GDM1 (cell line): ENCODE data around the gene NDNF.

Source experiments
- DNase-seq: peaks from one replicate; lab custom pipeline; 2025; lab: John Stamatoyannopoulos, UW

NDNF gene

DNA sequence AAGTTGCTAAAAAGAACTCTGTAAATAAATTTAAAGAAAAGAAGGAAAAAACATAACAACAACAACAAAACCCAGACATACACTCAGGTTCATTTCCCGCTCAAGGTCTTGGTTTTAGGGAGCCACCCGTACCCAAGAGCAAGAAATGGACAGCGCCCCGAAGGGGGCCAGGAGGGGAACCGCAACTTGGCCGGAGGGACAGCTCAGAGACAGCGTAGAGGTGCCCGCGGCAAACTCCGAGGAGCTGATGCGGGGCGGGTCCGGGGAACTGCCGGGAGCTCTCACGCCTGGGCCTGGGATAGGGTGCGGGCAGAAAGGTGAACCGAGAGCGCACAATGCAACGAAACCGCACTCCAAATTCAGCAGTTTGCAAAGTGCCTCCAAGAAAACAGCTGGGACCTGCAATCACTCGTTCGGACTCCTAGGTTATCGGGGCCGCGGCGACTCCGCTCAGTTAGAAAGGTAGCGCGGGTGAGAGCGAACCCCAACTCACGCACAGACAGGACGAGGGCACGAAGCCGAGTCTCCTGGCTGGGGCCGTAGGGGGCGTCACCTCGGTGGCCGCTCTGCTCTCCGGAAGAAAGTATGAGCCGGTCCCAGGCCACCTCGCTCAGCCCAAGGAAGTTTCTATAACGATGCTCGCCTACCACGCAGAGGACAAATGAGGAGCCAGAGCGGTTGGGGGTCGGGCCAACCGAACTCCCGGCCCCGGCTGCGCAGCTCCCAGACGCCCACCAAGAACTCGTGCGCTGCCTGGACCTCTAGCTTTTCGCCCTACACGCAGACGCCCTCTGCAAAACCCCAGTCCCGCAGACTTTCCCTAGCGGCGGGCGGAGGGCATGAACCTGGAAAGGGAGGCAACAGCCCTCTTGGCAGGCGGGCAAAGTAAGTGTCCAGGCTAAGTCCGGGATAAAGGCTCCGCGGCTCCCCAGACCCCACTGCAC, 1.4 kb downstream of the NDNF start:
- no peak for DNase-seq

DNA sequence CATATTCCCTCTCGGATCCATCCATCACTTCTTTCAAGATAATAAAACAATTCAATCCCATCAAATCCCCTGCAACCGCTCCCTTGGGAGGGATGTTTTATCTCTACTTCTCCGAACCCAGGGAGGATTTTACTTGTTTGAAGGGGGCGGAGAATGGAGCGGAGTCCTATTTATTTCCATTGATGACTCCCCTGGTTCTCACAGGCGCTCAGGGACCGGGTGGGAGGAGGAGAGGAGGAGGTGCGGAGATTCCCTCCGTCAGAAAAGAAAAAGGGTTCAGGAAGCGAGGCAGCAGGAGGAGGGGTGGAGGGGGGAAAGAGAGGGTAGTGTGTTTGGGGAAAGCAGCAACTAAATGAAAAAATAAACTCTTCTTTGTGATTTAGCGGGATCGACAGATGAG, 2.1 kb downstream of the NDNF start:
- no peak for DNase-seq

DNA sequence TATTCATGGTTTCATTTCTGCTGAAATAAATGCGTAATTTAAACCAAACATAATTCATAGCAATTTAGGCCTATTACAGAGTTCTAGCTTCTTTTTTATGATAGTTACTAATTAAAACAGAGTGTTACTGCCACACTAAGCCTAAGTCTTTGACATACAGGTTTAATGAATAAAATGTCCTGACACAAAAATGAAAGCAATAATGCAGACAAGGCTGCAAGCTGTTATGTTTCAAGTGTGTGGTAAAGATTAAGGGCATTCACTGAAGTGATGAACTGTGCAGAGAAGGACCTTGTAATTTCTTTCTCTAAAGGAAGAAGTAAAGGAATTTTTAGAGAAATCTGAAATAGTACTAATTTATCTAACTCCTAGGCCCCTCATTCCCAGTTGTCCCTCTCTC, 2.9 kb downstream of the NDNF start:
- no peak for DNase-seq

DNA sequence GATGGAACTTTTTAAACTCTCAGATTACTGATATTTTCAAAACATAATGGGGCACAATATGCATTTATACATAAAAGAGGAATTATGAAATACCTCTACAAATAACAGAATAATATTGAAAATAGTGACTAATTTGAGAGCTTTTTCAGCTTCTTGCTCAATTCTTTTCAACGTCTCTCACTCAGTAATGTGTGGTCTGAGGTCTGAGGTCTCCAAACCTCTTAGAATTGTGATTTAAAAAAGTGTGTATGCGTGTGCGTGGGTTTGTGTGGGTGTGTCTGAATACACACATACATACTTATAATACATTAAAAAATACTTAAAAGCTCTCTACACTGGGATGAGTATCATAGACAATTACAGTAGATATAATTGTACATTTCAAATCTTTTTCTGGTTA, 7.9 kb downstream of the NDNF start:
- DNase-seq: no peak

DNA sequence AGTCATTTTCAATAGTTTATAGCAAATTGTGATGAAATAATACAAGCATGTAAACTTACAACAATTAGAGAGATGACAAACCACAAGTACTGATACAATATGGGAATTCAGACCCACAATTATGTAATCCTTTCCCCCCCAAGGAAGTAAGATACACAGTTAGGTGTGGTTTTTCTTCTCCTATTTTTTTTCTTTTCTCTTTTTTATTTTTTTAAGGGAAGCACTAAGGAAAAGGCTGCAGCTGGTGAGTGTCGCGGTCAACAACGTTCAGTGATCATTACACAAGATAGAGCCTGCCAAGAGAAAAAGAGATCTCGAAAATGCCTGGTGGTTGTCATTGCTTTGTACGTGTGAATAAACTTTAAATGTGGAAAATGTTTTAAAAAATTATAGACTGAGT, 9.8 kb downstream of the NDNF start:
- DNase-seq: no peak

DNA sequence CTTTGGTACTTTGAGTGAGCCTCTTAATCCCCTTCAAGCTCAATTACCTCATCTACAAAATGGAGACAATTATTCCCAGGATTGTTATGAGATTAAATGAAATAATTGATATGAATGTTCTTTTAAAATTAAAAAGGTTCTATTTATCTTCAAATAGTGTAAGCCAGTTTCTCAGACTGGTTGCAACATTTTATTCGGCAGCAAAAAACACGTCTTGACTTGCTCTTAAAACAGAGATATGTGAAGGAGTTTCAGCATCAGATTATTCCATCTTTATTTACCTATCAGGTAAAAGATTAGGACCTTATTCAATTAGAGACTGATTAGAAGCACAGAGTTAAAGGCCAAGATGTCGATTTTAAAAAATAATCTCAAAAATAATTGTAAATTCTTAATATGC, 10.5 kb downstream of the NDNF start:
- DNase-seq: no peak

DNA sequence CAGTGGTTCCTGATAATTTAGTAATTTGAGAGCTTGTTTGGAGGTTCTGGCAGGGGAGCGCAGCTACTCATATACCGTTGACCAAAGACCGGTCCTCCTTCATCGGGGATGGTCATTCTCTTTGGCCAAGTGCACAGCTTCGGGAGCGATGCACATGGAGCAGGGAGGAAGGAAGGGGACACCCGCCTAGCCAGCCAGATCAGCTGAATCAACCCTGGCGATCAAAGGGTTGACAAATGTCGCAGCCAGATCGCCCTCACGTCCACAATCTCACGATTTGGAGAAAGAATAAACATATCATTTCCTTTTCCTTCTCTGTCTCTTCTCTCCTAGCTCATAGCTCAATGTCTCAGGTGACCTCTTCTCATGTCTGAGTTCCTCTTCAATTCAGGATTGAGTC, 11.1 kb downstream of the NDNF start:
- DNase-seq: no peak

DNA sequence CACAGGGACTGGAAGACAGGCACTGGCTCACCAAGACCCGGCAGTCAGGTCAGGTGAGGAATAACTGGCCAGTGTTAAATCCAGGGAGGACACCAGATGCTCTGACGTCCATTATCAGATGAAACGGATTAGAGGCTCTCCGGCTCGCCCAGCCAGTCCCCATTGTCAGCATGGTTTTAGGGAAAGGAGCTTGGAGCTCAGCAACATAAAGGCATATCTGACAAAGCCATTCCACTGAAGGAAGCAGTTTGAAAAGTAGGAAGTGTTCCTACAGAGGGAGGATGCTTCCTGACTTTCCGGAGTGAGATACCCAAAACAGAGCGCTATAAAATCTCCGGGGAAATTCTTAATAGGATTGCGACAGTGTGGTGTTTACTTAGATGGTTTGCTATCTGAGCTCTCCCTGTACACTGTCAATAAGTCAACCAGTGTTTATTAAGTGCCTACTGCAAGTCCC, 14.8 kb downstream of the NDNF start:
- DNase-seq: no peak

DNA sequence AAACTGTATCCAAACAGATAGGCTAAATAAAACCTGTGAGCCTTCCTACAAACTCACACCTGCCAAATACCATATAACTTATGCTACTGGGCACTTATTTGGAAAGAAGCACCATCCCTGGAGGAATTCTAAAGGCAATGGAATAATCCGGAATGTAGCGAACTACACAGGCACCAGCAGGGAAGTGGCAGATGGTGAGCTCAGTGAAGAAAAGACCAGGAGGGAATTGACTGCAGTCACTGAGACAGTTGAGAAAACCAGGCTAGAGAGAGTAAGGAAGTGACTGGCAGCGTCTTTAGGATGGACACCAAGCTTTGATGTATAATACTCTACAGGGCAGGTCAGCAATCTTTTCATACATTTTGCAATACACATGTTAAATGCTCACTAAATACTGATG, 16.3 kb downstream of the NDNF start:
- no peak for DNase-seq

DNA sequence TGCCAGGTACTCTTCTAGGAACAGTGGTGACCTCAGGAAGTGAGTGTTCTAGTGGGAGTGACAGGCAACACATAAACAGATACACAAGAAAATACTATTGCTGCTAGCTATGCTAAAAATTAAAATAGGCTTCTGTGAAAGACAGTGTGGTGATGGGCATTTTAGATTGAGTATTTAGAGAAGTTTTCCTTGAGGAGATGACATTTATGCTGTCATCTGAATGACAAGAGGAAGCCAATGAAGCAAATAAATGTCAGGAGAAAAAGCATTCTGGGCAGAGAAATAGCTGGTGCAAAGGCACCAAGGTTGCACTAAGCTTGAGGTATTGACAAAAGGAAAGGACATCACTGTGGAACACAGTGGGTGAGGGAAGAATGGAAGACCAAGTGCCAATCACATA, 18.0 kb downstream of the NDNF start:
- DNase-seq: no peak

DNA sequence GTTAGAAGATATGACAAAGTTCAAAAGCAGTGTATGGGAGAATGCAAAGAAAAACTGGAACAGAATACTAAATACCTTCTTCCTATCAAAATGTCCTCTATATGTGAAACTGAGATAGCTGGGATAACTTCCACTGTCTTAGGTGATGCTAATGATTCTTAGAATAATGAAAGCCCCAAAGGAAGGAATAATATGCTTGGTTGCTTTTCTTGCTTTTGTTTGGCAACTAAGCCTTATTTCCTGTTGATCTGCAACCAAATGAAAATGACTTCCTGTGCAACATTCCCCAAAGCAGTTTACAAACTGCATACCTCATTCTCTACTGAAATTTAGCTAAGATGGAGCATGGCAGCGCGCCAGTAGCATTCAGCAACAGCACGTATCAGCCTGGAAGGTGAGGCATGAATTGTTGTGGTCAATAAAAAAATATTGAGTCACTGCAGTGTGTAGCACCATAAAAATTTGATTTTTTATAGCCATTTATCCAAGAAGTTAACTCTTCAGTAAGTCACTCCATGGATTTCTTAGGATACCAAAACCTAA, 18.7 kb downstream of the NDNF start:
- no peak for DNase-seq

DNA sequence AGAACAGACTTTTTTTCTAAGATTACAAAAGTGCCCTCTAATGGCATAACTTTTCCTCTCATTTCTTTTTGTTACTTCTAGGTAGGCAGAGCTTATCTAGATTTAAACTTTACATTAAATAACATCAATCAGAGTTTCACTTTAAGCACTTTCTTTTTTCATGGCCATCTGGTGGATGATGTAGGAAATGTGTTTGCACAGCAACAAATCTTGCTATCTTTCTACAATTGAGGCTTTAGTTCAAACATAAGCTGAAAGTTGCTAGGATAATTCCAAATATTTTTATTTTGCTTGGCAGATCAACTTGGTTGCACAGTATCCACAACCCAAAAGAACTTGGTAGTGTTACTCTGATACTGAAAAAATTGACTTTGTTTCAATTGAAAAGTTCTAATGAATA, 22.0 kb downstream of the NDNF start:
- DNase-seq: no peak

DNA sequence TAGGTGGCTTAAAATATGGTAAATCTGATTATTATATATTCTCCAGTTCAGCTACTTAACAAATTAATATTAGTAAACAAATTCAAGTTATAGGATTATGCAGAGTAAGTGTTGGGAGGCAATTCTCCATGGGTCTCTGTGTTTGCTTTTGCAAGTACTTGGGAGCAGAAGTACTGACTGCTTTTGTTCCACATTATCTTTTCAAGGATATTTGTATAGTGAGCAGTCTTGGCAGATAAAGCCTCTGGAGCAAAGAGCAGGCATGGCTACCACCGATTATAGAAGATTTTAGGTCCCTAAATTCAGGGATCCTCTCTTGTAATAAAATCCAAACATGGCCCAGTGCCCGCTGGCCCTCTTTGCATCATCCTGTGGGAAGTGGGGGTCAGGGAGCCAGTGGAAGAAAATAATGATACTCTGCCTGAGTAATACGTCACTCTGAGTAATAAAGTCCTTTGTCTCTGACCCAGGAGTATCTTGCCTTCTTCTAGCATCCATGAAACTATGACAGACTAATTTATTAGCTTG, 23.2 kb downstream of the NDNF start:
- DNase-seq: no peak

DNA sequence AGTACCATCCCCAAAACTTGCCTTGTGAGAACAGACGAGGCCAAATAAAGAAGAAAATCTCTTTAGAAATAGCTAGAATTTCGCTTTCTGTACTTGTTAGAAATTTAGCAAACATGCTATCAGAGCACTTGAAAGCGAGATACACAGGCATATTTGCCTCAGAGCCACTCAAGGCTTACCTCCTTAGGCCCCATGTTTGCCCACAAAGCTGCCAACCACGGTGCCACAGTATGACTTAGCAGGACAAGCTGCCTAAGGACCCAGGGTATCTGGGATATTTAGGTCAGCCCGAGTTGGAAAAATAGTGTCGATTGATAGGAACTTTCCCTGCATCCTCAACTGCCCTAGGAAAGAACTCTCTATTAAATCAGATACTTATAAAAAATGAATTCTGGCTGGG, 24.2 kb downstream of the NDNF start:
- no peak for DNase-seq

DNA sequence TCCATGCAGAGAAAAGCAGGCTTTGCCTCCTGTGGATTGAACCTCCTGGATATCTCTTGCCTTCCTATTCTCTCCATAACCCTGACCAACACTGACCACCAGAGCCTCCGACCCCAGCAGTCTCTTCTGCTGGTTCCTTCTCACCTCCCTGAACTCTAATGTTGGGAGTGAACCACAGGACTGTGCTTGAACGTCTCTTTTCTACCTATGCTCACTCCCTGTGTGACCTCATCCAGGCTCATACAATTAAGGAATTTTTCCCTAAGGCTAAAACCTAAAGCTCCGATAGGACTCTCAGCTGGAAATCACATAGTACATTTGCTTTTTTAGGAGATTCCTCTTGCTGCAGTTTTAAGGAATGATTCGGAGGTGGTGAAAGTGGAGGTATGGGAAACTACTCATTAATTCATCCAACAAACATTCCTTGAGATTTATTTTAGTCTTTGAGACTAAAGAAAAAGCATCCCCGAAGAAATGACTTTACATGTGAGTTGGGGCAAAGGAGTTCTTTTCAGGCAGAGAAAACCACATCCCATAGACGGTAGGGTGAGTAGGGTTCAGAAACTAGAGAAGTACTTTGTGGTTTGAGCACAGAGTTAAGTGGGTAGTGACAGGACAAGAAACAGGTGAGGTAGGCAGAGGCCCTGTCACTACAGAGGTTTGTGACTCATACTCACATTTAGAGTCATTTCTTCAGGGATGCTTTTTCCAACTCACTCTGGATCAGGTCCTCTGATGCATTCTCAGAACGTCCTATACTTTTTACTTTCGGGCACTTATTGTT, 30.8 kb downstream of the NDNF start:
- no peak for DNase-seq

DNA sequence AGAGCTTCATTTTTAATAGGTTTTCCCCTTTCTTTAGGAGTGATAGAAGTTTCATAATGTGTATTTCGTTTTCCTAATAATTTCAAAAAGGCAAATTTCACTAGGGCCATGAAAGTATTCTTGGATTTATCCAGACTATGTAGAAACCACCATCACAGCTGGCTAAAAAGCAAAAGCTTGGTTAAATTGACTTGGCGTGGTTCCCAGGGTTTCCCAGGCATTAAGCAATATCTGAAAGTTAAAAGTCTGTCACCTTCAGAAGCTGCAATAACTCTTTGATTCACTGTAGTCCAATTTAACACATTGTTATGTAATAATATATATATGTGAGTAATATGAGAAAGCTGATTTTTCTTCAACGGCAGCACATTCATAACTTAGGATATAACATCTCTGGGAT, 38.3 kb downstream of the NDNF start:
- no peak for DNase-seq

DNA sequence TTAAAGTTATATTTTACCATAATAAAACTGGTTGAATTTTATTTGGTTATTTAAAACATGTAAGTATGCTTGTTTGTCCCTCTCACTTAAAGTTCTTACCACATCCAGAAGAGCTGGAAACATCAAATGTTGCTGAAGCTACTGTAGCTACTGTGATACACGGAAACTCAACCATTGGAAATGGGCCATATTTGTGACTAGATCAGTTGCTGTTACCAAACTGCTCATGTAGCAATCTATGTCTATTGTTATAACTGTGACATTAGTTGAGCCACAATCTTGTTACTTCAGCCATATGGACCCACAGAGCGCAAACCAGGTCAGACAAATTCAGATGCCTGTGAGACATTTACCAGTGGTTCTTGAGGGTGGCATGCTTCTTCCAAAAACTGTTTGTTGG, 41.6 kb downstream of the NDNF start:
- no peak for DNase-seq

DNA sequence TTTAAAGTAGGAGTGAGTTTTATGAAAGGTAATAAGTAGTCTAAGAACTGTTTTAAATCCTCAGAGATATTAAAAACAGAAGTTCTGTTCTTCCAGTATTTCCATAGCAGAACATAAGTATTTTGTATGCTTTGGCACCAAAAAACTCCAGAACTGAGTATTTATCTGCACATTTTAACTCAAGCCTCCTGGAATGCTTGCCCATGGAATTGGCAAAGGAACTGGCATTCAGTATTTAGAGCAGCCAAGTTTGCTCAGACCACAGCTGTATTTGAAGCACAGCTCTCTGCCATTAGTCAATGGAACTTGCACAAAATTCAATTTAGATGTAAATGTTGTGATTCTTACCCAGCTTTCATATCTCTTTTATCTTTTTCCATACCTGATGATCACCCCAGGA, 42.2 kb downstream of the NDNF start:
- no peak for DNase-seq

DNA sequence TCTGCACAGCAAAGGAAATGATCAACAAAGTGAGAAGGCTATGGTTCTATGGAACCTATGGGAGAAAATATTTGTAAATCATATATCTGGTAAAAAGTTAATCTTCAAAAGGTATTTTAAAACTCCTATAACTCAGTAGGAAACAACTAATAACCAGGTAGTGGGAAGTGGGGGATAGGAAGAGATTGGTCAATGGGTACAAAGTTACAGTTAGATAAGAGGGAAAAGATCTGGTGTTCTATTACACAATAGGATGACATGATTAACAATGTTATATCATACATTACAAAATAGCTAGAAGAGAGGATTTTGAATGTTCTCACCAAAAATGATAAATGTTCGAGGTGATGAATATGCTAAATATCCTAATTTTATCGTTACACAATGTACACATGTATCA, 46.3 kb downstream of the NDNF start:
- DNase-seq: no peak

DNA sequence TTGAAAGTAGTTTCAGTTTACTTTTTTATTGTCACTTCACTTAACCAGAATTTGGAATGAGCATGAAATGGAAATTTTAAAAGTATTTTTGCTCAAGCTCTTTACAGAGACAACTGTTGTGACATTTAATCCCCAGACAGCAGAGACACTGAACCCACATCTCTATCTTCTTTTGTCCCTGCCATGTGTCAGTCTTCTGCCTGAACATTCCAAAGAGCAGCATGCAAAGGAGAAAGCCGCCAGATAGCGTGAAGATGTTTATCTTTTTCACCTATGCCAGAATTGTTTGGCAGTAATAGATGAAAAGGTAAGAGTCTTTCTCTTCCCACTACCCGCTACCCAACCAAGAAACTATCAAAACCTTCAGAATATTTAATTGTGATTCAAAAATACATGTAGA, 46.8 kb downstream of the NDNF start:
- DNase-seq: no peak

DNA sequence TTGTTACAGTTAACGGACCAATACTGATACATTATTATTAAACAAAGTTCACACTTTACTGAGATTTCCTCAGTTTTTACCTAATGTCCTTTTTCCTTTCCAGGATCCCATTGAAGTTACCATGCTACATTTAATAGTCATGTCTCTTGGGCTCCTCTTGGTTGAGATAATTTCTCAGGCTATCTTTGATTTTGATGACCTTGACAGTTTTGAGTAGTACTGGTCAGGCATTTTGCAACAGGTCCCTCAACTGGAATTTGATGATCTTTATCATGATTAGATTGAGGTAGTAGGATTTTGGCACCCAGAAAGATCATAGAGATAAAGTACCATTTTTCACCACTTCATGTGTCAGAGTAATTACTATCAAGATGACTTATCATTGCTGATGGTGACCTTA, 53.8 kb downstream of the NDNF start:
- no peak for DNase-seq

DNA sequence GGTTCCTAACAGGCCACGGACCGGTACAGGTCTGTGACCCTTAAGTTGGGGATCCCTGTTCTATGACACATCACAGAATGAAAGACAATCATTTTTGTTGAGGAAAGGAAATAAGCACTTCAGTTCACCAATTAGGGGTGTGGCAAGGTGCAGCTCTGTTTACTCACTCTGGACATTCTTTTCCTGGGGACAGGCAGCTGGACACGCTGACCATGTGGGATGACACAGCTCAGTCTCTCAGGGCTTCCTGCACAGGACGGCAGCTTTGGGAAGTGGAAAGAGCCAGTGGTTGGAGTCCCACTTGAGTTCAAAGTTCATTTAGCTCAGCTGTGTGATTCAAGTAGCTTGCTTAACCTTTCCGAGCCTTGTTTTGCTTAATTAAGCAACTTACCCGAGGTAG, 55.7 kb downstream of the NDNF start:
- no peak for DNase-seq

DNA sequence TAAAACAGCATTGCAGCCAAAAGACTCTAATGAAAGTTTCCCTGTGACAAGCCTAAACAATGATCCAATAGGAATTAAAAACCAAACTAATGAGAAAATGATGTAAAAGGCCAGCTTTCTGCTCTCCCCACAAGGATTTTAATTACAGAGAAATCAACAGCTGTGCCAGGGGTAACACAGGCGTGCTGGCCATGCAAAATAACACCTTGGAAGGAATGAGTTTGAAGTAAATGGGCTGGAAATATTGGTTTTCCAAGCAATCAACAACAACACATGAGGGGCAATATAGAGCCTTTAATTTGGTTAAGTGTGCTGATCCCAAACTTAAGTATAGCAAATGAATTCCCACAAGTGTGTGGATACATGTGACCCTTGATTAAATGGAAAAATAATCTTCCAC, 56.9 kb downstream of the NDNF start:
- no peak for DNase-seq
